Nephron progenitor cell (in vitro differentiated cells): ENCODE results near the gene SLC38A2.

Experiments
- DNase-seq: peaks from one replicate; pipeline ENCODE4 v3.0.0; 2021
- H3K27ac Mint-ChIP-seq: 2 replicates; pipeline ENCODE4 v1.8.0; 2021; ENCODE audit warnings: mild to moderate bottlenecking, moderate library complexity, mixed read lengths
- H3K27me3 Mint-ChIP-seq: 2 replicates; pipeline ENCODE4 v1.8.0; 2021; ENCODE audit warnings: mild to moderate bottlenecking, low read depth, mixed read lengths; ENCODE audit not compliant: poor library complexity
- H3K36me3 Mint-ChIP-seq: 2 replicates; pipeline ENCODE4 v1.8.0; 2021; ENCODE audit warnings: low read depth, mixed read lengths
- H3K4me1 Mint-ChIP-seq: 2 replicates; pipeline ENCODE4 v1.8.0; 2021; ENCODE audit warnings: mixed read lengths
- H3K4me3 Mint-ChIP-seq: 2 replicates; pipeline ENCODE4 v1.8.0; 2021; ENCODE audit warnings: mild to moderate bottlenecking, moderate library complexity, mixed read lengths
- H3K9me3 Mint-ChIP-seq: 2 replicates; pipeline ENCODE4 v1.8.0; 2021; ENCODE audit warnings: mild to moderate bottlenecking, moderate library complexity, mixed read lengths
- CTCF ChIP-seq: fragments of 200-600 bp; sonication (generic); IDR thresholded peaks from 2 replicates; pipeline ENCODE4 v1.5.0; 2021; ENCODE audit warnings: antibody characterized with exemption

The SLC38A2 gene

GRCh38 chr12:46358791-46359666, 13.5 kb downstream of the SLC38A2 start:
- Mint-ChIP-seq H3K4me3 (no peak overlapping the region), H3K9me3 (no peaks in the 10 kb centered on the region), H3K4me1 (no peaks in the 10 kb centered on the region), H3K36me3 (peaks cover 53% of the 10 kb centered on the region), H3K27ac (no peak overlapping the region), H3K27me3 (peaks cover 4% of the 10 kb centered on the region)
- DNase-seq = no peak
- no peak for TF ChIP-seq CTCF

GRCh38 chr12:46358325-46358700, 14.3 kb downstream of the SLC38A2 start:
- no peak overlapping the region for H3K4me3 Mint-ChIP-seq
- no peak for DNase-seq
- H3K9me3 Mint-ChIP-seq = no peaks in the 10 kb centered on the region
- peaks cover 46% of the 10 kb centered on the region for H3K36me3 Mint-ChIP-seq
- H3K27ac Mint-ChIP-seq = no peak overlapping the region
- peaks cover 7% of the 10 kb centered on the region for H3K27me3 Mint-ChIP-seq
- no peak for TF ChIP-seq CTCF
- no peaks in the 10 kb centered on the region for H3K4me1 Mint-ChIP-seq

GRCh38 chr12:46357438-46358324, 14.9 kb downstream of the SLC38A2 start:
- H3K27ac Mint-ChIP-seq = peak overlapping the region; percentile 19
- no peaks in the 10 kb centered on the region for H3K9me3 Mint-ChIP-seq
- TF ChIP-seq CTCF = no peak
- no peak overlapping the region for H3K4me3 Mint-ChIP-seq
- no peaks in the 10 kb centered on the region for H3K4me1 Mint-ChIP-seq
- H3K36me3 Mint-ChIP-seq = peaks cover 40% of the 10 kb centered on the region
- no peak for DNase-seq
- peaks cover 7% of the 10 kb centered on the region for H3K27me3 Mint-ChIP-seq

- H3K4me3 Mint-ChIP-seq = no peak overlapping the region
- peak overlapping the region; percentile 19 for H3K27ac Mint-ChIP-seq
- H3K4me1 Mint-ChIP-seq = no peaks in the 10 kb centered on the region
- no peak for DNase-seq
- TF ChIP-seq CTCF = no peak
- H3K9me3 Mint-ChIP-seq = no peaks in the 10 kb centered on the region
- peaks cover 7% of the 10 kb centered on the region for H3K27me3 Mint-ChIP-seq
- peaks cover 31% of the 10 kb centered on the region for H3K36me3 Mint-ChIP-seq
These were observed 15.7 kb downstream of the SLC38A2 start for GRCh38 chr12:46356655-46357437.

GRCh38 chr12:46354802-46355199, 17.8 kb downstream of the SLC38A2 start:
- H3K27me3 Mint-ChIP-seq = peaks cover 7% of the 10 kb centered on the region

More at GRCh38 chr12:46354802-46355199, 17.8 kb downstream of the SLC38A2 start:
- Mint-ChIP-seq H3K9me3 (no peaks in the 10 kb centered on the region), H3K4me3 (no peak overlapping the region), H3K36me3 (peaks cover 13% of the 10 kb centered on the region), H3K4me1 (no peaks in the 10 kb centered on the region), H3K27ac (no peak overlapping the region)
- no peak for TF ChIP-seq CTCF
- DNase-seq = no peak
